Sigmoid colon (tissue), 3 donors: ENCODE data around the gene USHBP1.

ENCODE experiments used
- CTCF ChIP-seq, 4 experiments: fragments of 450-650 bp in 3 of 4; fragments of 200-600 bp in 1 of 4; IDR thresholded peaks; one replicate each; pipeline ENCODE4 v1.5.1; 2016 to 2019; ENCODE audit warnings: antibody characterized with exemption in 4 of 4, mild to moderate bottlenecking in 3 of 4, moderate library complexity in 2 of 4
- POLR2A ChIP-seq, 2 donors: fragments of 450-650 bp; IDR thresholded peaks; one replicate each; pipeline ENCODE4 v1.6.1; 2016; ENCODE audit warnings: antibody characterized with exemption in 2 of 2, mild to moderate bottlenecking in 2 of 2, moderate library complexity in 2 of 2

GRCh38 chr19:17311455-17312188 is 47.1 kb upstream of the USHBP1 start:
- TF ChIP-seq CTCF (IDR thresholded peaks at IDR 0.05) (no peak), POLR2A (IDR thresholded peaks at IDR 0.05) (no peak)
